Upper lobe of left lung (tissue), 4 donors: Measurements from ENCODE around the gene ADGB.

Experiments
- EP300 ChIP-seq, 4 donors: sonication (generic); formaldehyde crosslinking; IDR thresholded peaks; one replicate each; pipeline ENCODE4 v1.5.1; 2017; ENCODE audit warnings: antibody characterized with exemption in 4 of 4, control low read depth in 2 of 4
- POLR2A ChIP-seq, 4 donors: fragments of 450-650 bp; IDR thresholded peaks; one replicate each; pipeline ENCODE4 v1.5.1; 2016 to 2017; ENCODE audit warnings: antibody characterized with exemption in 4 of 4, mild to moderate bottlenecking in 2 of 4
- POLR2AphosphoS5 ChIP-seq, 2 donors: sonication (generic); formaldehyde crosslinking; IDR thresholded peaks; one replicate each; pipeline ENCODE4 v1.5.1; 2017; ENCODE audit warnings: antibody characterized with exemption in 2 of 2
- TF ChIP-seq, protein P1 (sequence below), 6 experiments: fragments of 450-650 bp in 4 of 6; fragments of 200-600 bp in 2 of 6; sonication (generic) in 2 of 6; IDR thresholded peaks; one replicate each; pipeline ENCODE4 v1.5.1; 2016 to 2019; ENCODE audit warnings: antibody characterized with exemption in 6 of 6

DNA sequence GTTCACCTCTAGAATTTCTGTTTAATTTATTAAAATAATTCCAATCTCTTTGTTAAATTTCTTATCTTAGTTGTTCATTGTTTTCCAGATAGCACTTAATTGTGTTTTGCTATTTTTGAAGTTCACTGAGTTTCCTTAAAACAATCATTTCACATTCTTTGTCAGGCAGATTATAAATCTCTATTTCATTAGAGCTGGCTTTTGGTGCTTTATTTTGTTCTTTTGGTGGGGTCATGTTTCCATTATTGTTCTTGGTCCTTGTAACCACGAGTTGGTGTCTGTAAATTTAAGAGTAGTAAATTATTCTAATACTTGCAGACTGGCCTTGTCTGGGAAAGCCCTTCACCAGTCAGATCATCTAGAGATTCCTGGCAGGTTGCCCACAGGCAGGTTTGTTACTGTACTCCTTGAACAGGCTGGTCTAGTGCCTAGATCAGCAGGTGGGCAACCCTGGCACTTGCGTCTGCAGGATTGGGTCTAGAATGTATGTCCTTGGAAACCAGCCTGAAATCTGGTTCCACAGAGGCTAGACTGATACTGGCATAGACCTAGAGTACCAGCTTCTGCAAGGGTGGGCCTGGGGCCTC is 110.4 kb downstream of the ADGB start:
- TF ChIP-seq POLR2A (IDR thresholded peaks at IDR 0.05) (no peak), EP300 (IDR thresholded peaks at IDR 0.05) (no peak), POLR2AphosphoS5 (IDR thresholded peaks at IDR 0.05) (no peak)
- TF ChIP-seq, protein P1, sequence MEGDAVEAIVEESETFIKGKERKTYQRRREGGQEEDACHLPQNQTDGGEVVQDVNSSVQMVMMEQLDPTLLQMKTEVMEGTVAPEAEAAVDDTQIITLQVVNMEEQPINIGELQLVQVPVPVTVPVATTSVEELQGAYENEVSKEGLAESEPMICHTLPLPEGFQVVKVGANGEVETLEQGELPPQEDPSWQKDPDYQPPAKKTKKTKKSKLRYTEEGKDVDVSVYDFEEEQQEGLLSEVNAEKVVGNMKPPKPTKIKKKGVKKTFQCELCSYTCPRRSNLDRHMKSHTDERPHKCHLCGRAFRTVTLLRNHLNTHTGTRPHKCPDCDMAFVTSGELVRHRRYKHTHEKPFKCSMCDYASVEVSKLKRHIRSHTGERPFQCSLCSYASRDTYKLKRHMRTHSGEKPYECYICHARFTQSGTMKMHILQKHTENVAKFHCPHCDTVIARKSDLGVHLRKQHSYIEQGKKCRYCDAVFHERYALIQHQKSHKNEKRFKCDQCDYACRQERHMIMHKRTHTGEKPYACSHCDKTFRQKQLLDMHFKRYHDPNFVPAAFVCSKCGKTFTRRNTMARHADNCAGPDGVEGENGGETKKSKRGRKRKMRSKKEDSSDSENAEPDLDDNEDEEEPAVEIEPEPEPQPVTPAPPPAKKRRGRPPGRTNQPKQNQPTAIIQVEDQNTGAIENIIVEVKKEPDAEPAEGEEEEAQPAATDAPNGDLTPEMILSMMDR (IDR thresholded peaks at IDR 0.05) = no peak
